ENCODE data around the gene ESRRB.

The ESRRB gene

DNA sequence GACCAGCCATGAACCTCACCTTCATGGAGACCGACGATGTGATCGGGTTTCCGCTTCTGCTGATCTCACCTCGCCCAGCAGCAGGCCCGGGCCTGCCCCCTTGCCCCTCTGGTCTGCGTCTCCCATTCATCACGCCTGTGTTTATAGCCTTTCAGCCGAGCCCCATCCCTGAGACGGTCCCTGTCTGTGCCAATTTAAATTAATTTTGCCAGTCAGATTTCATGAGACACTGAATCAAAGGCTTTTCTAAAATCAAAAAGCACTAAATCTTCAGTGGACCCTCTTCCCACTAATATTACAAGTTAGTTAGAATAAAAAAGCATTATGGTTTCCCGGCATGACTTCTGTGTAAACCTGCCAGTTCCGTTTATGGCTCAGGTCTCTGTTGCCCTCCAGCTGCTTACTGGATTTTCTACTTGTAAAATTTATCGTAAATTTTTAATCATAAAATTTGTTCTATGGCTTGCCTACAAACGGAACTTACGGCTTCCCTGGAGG lies 155.9 kb downstream of the ESRRB start (continued):
- TF ChIP-seq, protein P1, sequence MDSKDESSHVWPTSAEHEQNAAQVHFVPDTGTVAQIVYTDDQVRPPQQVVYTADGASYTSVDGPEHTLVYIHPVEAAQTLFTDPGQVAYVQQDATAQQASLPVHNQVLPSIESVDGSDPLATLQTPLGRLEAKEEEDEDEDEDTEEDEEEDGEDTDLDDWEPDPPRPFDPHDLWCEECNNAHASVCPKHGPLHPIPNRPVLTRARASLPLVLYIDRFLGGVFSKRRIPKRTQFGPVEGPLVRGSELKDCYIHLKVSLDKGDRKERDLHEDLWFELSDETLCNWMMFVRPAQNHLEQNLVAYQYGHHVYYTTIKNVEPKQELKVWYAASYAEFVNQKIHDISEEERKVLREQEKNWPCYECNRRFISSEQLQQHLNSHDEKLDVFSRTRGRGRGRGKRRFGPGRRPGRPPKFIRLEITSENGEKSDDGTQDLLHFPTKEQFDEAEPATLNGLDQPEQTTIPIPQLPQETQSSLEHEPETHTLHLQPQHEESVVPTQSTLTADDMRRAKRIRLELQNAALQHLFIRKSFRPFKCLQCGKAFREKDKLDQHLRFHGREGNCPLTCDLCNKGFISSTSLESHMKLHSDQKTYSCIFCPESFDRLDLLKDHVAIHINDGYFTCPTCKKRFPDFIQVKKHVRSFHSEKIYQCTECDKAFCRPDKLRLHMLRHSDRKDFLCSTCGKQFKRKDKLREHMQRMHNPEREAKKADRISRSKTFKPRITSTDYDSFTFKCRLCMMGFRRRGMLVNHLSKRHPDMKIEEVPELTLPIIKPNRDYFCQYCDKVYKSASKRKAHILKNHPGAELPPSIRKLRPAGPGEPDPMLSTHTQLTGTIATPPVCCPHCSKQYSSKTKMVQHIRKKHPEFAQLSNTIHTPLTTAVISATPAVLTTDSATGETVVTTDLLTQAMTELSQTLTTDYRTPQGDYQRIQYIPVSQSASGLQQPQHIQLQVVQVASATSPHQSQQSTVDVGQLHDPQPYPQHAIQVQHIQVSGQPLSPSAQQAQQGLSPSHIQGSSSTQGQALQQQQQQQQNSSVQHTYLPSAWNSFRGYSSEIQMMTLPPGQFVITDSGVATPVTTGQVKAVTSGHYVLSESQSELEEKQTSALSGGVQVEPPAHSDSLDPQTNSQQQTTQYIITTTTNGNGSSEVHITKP (tag by site-specific recombination; IDR thresholded peaks at IDR 0.05), result no peak
- TF ChIP-seq ZNF677 (tag by site-specific recombination; IDR thresholded peaks at IDR 0.05) (no peak), ZNF202 (tag by site-specific recombination; IDR thresholded peaks at IDR 0.05; ENCODE audit: borderline replicate concordance) (no peak), ZNF610 (tag by site-specific recombination; IDR thresholded peaks at IDR 0.05; ENCODE audit: borderline replicate concordance) (0 out of 2 replicates have a peak, but pooled peaks have one; percentile 20), HOXD13 (CRISPR knock-in tag; IDR thresholded peaks at IDR 0.05; ENCODE audit: borderline replicate concordance) (no peak), ZNF670 (tag by site-specific recombination; IDR thresholded peaks at IDR 0.05; ENCODE audit: low read depth) (no peak), ZNF335 (tag by site-specific recombination; conservative IDR thresholded peaks at IDR 0.05) (peak; percentile 81), ZNF843 (tag by site-specific recombination; IDR thresholded peaks at IDR 0.05) (peak; percentile 90), ZNF157 (tag by site-specific recombination; IDR thresholded peaks at IDR 0.05) (no peak), FEZF1 (tag by site-specific recombination; IDR thresholded peaks at IDR 0.05) (peak; percentile 90), ZNF549 (tag by site-specific recombination; IDR thresholded peaks at IDR 0.05) (no peak), TRIM28 (IDR thresholded peaks at IDR 0.05; ENCODE audit: borderline replicate concordance, low read length) (no peak; the same call in 1 of the 2 replicates), ZNF473 (tag by site-specific recombination; IDR thresholded peaks at IDR 0.05) (no peak), ZXDB (tag by site-specific recombination; IDR thresholded peaks at IDR 0.05) (peak; percentile 41), ZFP3 (tag by site-specific recombination; IDR thresholded peaks at IDR 0.05; ENCODE audit: low read depth) (no peak), ZBTB48 (tag by site-specific recombination; IDR thresholded peaks at IDR 0.05) (peak; percentile 83), ZNF76 (tag by site-specific recombination; IDR thresholded peaks at IDR 0.05; ENCODE audit: borderline replicate concordance, low read depth) (peak; percentile 30; the same call in 1 of the 2 replicates), ZNF146 (tag by site-specific recombination; IDR thresholded peaks at IDR 0.05) (no peak), ZFP37 (tag by site-specific recombination; IDR thresholded peaks at IDR 0.05) (no peak), ZNF223 (tag by site-specific recombination; IDR thresholded peaks at IDR 0.05) (no peak), ZNF174 (tag by site-specific recombination; IDR thresholded peaks at IDR 0.05) (no peak)
- TF ChIP-seq, protein P2, sequence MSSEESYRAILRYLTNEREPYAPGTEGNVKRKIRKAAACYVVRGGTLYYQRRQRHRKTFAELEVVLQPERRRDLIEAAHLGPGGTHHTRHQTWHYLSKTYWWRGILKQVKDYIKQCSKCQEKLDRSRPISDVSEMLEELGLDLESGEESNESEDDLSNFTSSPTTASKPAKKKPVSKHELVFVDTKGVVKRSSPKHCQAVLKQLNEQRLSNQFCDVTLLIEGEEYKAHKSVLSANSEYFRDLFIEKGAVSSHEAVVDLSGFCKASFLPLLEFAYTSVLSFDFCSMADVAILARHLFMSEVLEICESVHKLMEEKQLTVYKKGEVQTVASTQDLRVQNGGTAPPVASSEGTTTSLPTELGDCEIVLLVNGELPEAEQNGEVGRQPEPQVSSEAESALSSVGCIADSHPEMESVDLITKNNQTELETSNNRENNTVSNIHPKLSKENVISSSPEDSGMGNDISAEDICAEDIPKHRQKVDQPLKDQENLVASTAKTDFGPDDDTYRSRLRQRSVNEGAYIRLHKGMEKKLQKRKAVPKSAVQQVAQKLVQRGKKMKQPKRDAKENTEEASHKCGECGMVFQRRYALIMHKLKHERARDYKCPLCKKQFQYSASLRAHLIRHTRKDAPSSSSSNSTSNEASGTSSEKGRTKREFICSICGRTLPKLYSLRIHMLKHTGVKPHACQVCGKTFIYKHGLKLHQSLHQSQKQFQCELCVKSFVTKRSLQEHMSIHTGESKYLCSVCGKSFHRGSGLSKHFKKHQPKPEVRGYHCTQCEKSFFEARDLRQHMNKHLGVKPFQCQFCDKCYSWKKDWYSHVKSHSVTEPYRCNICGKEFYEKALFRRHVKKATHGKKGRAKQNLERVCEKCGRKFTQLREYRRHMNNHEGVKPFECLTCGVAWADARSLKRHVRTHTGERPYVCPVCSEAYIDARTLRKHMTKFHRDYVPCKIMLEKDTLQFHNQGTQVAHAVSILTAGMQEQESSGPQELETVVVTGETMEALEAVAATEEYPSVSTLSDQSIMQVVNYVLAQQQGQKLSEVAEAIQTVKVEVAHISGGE (tag by site-specific recombination; conservative IDR thresholded peaks at IDR 0.05; ENCODE audit: low read depth), result no peak
- TF ChIP-seq, protein P3, sequence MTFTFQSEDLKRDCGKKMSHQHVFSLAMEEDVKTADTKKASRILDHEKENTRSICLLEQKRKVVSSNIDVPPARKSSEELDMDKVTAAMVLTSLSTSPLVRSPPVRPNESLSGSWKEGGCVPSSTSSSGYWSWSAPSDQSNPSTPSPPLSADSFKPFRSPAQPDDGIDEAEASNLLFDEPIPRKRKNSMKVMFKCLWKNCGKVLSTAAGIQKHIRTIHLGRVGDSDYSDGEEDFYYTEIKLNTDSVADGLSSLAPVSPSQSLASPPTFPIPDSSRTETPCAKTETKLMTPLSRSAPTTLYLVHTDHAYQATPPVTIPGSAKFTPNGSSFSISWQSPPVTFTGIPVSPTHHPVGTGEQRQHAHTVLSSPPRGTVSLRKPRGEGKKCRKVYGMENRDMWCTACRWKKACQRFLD (tag by site-specific recombination; IDR thresholded peaks at IDR 0.05), result no peak
- TF ChIP-seq, protein P4, sequence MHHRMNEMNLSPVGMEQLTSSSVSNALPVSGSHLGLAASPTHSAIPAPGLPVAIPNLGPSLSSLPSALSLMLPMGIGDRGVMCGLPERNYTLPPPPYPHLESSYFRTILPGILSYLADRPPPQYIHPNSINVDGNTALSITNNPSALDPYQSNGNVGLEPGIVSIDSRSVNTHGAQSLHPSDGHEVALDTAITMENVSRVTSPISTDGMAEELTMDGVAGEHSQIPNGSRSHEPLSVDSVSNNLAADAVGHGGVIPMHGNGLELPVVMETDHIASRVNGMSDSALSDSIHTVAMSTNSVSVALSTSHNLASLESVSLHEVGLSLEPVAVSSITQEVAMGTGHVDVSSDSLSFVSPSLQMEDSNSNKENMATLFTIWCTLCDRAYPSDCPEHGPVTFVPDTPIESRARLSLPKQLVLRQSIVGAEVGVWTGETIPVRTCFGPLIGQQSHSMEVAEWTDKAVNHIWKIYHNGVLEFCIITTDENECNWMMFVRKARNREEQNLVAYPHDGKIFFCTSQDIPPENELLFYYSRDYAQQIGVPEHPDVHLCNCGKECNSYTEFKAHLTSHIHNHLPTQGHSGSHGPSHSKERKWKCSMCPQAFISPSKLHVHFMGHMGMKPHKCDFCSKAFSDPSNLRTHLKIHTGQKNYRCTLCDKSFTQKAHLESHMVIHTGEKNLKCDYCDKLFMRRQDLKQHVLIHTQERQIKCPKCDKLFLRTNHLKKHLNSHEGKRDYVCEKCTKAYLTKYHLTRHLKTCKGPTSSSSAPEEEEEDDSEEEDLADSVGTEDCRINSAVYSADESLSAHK (tag by site-specific recombination; IDR thresholded peaks at IDR 0.05), result peak; percentile 57
- TF ChIP-seq, protein P5, sequence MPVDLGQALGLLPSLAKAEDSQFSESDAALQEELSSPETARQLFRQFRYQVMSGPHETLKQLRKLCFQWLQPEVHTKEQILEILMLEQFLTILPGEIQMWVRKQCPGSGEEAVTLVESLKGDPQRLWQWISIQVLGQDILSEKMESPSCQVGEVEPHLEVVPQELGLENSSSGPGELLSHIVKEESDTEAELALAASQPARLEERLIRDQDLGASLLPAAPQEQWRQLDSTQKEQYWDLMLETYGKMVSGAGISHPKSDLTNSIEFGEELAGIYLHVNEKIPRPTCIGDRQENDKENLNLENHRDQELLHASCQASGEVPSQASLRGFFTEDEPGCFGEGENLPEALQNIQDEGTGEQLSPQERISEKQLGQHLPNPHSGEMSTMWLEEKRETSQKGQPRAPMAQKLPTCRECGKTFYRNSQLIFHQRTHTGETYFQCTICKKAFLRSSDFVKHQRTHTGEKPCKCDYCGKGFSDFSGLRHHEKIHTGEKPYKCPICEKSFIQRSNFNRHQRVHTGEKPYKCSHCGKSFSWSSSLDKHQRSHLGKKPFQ (tag by site-specific recombination; IDR thresholded peaks at IDR 0.05), result peak; percentile 60; the same call in 1 of the 2 replicates
- TF ChIP-seq, protein P6, sequence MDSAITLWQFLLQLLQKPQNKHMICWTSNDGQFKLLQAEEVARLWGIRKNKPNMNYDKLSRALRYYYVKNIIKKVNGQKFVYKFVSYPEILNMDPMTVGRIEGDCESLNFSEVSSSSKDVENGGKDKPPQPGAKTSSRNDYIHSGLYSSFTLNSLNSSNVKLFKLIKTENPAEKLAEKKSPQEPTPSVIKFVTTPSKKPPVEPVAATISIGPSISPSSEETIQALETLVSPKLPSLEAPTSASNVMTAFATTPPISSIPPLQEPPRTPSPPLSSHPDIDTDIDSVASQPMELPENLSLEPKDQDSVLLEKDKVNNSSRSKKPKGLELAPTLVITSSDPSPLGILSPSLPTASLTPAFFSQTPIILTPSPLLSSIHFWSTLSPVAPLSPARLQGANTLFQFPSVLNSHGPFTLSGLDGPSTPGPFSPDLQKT (IDR thresholded peaks at IDR 0.05; ENCODE audit: borderline replicate concordance, low read depth, low read length), result no peak
